ENCODE measurements around the gene ATP8B3.
"Not testable (repeated sequence)": the region's sequence is repeated elsewhere in the genome, so short reads cannot be mapped to it uniquely, and the experiment has no call there.

Gene ATP8B3

GRCh38 chr19:1814391-1814790 is 2.3 kb upstream of the ATP8B3 start:
- DNase-seq, result no peak

- no peak for DNase-seq
These were observed 1.4 kb upstream of the ATP8B3 start for GRCh38 chr19:1813192-1814182.

- DNase-seq, result peak; percentile 57
These were observed 533 bp upstream of the ATP8B3 start for GRCh38 chr19:1812426-1813191.

- DNase-seq, result no peak
These were observed 593 bp downstream of the ATP8B3 start for GRCh38 chr19:1811472-1811894.

- no peak for DNase-seq
These were observed 1.5 kb downstream of the ATP8B3 start for GRCh38 chr19:1810439-1811160.

- DNase-seq, result no peak
These were observed 2.4 kb downstream of the ATP8B3 start for GRCh38 chr19:1809678-1810077.

GRCh38 chr19:1808395-1808731 is 3.7 kb downstream of the ATP8B3 start:
- DNase-seq, result no peak

GRCh38 chr19:1807695-1808394 is 4.2 kb downstream of the ATP8B3 start:
- no peak for DNase-seq

- no peak for DNase-seq
These were observed 4.9 kb downstream of the ATP8B3 start for GRCh38 chr19:1807030-1807694.

- DNase-seq, result no peak
These were observed 5.7 kb downstream of the ATP8B3 start for GRCh38 chr19:1806184-1807029.

GRCh38 chr19:1805401-1806183 is 6.5 kb downstream of the ATP8B3 start:
- DNase-seq, result no peak

GRCh38 chr19:1804858-1805257 is 7.2 kb downstream of the ATP8B3 start:
- no peak for DNase-seq

- DNase-seq, result no peak
These were observed 12.3 kb downstream of the ATP8B3 start for GRCh38 chr19:1799695-1800342.

- DNase-seq, result not testable (repeated sequence)
These were observed 14.8 kb downstream of the ATP8B3 start for GRCh38 chr19:1797313-1797712.

GRCh38 chr19:1796395-1797142 is 15.5 kb downstream of the ATP8B3 start:
- no peak for DNase-seq

GRCh38 chr19:1794424-1795172 is 17.5 kb downstream of the ATP8B3 start:
- no peak for DNase-seq

- DNase-seq, result no peak
These were observed 20.2 kb downstream of the ATP8B3 start for GRCh38 chr19:1791879-1792278.
